Measurements from ENCODE around the gene INCA1. TPM values are rescaled to one million over a fixed set of nuclear protein-coding genes. Genes with fewer than 3 reads are reported as not detected.

Gene INCA1
- total RNA-seq, 1 experiment from 2014 or later: 1.3 TPM

DNA sequence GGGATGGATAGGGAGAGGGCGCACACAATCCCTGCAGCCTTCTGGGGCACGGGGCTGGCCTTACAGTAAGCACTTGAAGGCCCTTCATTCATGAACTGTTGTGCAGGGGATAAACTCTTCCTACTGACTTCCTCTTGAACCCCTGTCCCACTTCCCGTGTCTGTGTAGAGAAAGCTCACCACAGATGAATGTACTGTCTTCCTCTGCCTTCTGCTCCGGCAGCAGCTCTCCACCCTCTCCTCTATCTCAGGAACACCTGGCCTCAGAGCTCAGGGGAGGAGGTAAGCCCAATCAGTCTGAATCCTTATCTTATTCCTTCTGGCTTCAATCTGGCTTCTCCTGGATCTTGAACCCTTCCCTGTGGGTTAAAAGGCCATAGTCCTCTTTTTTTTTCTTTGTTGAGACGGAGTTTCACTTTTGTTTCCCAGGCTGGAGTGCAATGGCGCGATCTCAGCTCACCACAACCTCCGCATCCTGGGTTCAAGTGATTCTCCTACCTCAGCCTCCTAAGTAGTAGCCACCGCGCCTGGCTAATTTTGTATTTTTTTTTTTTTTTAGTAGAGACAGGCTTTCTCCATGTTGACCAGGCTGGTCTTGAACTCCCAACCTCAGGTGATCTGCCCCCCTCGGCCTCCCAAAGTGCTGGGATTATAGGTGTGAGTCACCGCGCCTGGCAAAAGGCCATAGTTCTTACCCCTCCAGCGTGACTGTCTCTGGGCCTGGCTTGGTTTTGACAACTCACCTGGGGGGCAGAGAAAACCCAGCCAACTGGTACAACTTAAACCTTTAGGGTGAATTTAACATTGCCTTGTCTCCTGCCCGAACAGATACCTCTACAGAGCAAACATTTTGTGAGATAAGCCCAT is 45.1 kb upstream of the INCA1 start:
- Histone ChIP-seq H2BK15ac (ENCODE audit: low read depth, low read length) (no peak overlapping the region), H4K5ac (ENCODE audit: insufficient read length, low read depth, low read length) (no peak overlapping the region), H3K27ac (ENCODE audit: insufficient read length, low read depth, low read length) (no peak overlapping the region), H4K20me1 (ENCODE audit: control insufficient read depth, insufficient read depth, insufficient read length) (no peaks in the 10 kb centered on the region), H3K56ac (ENCODE audit: insufficient read length, low read depth, low read length) (no peak overlapping the region), H4K91ac (ENCODE audit: insufficient read length, low read depth, low read length) (no peak overlapping the region), H2BK12ac (ENCODE audit: insufficient read length, low read depth, low read length) (no peak overlapping the region), H3K27me3 (ENCODE audit: insufficient read depth, low read length) (no peaks in the 10 kb centered on the region), H3K4me2 (ENCODE audit: insufficient read depth, insufficient read length, low read length) (no peak overlapping the region), H3K9me3 (ENCODE audit: control insufficient read depth, low read depth, low read length) (no peaks in the 10 kb centered on the region), H2BK20ac (ENCODE audit: low read depth, low read length, poor library complexity, severe bottlenecking) (no peak overlapping the region), H3T11ph (ENCODE audit: low read length) (no peak overlapping the region), H2BK120ac (ENCODE audit: low read depth, low read length, poor library complexity, severe bottlenecking) (no peak overlapping the region), H3K23ac (ENCODE audit: insufficient read length, low read depth, low read length) (no peak overlapping the region), H2BK5ac (ENCODE audit: insufficient read length, low read length) (no peak overlapping the region), H2AFZ (ENCODE audit: low read length) (no peak overlapping the region), H3K18ac (ENCODE audit: insufficient read length, low read depth, low read length) (no peak overlapping the region), H3K79me1 (ENCODE audit: insufficient read depth, low read depth, low read length, poor library complexity, severe bottlenecking) (no peaks in the 10 kb centered on the region), H3K9ac (ENCODE audit: extremely low read depth, insufficient read length, low read length) (no peak overlapping the region), H3K4me1 (ENCODE audit: insufficient read depth, low read length) (no peaks in the 10 kb centered on the region), H3K14ac (ENCODE audit: insufficient read depth, low read length) (no peak overlapping the region), H3K79me2 (ENCODE audit: insufficient read depth, low read length) (no peaks in the 10 kb centered on the region), H4K8ac (replicated peaks; ENCODE audit: insufficient read length, low read depth, low read length) (no peak overlapping the region), H3K23me2 (ENCODE audit: insufficient read length, low read depth, low read length, poor library complexity, severe bottlenecking) (no peaks in the 10 kb centered on the region), H2AK5ac (ENCODE audit: insufficient read length, low read length) (no peak overlapping the region), H3K4ac (ENCODE audit: low read depth, low read length) (no peak overlapping the region)
- Mint-ChIP-seq H3K4me3 (no peak overlapping the region; a peak in 1 of 5 replicates), H3K27me3 (ENCODE audit: low read depth) (peaks cover 14% of the 10 kb centered on the region), H3K9me3 (no peaks in the 10 kb centered on the region; a peak in 1 of 5 replicates), H3K36me3 (ENCODE audit: insufficient read depth in 1 of 3, low read depth in 3 of 3) (no peaks in the 10 kb centered on the region; a peak in 1 of 7 replicates), H3K27ac (no peak overlapping the region; a peak in 1 of 7 replicates), H3K4me1 (peaks cover 0 to 3% of the 10 kb centered on the region in 2 experiments; a peak in 1 of 4 replicates)
- no CpG with 5 or more reads among the region's 15 CpGs for WGBS (ENCODE audit: extremely low coverage, insufficient read length, low lambda C conversion rate)
- DNase-seq: no peak
- TF ChIP-seq, protein P1, sequence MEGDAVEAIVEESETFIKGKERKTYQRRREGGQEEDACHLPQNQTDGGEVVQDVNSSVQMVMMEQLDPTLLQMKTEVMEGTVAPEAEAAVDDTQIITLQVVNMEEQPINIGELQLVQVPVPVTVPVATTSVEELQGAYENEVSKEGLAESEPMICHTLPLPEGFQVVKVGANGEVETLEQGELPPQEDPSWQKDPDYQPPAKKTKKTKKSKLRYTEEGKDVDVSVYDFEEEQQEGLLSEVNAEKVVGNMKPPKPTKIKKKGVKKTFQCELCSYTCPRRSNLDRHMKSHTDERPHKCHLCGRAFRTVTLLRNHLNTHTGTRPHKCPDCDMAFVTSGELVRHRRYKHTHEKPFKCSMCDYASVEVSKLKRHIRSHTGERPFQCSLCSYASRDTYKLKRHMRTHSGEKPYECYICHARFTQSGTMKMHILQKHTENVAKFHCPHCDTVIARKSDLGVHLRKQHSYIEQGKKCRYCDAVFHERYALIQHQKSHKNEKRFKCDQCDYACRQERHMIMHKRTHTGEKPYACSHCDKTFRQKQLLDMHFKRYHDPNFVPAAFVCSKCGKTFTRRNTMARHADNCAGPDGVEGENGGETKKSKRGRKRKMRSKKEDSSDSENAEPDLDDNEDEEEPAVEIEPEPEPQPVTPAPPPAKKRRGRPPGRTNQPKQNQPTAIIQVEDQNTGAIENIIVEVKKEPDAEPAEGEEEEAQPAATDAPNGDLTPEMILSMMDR (conservative IDR thresholded peaks at IDR 0.05): no peak

Data from H9 (cell line).